Heart right ventricle (tissue), 16 donors: ENCODE results near the gene MFSD6. TPM values are rescaled to one million over a fixed set of nuclear protein-coding genes. Genes with fewer than 3 reads are reported as not detected.

Experiments
- ATAC-seq, 8 donors: fragments of 200-7000 bp; cut with Tn5 transposase; one replicate each; pipeline ENCODE4 v1.9.1; 2020; ENCODE audit warnings: mild to moderate bottlenecking in 8 of 8, moderate library complexity in 8 of 8, moderate number of reproducible peaks in 1 of 8
- DNase-seq, 2 donors: peaks; one replicate each; pipeline ENCODE4 v3.0.0-alpha.2; 2020
- H3K27ac ChIP-seq, 10 donors: fragments of 200-600 bp; sonication (generic) in 2 of 10; one replicate each; pipeline versions ENCODE4 v1.5.0 to v1.8.0; 2020 to 2022; ENCODE audit warnings: mild to moderate bottlenecking in 3 of 10
- H3K27me3 ChIP-seq, 7 donors: fragments of 200-600 bp; one replicate each; pipeline ENCODE4 v1.8.0; 2021 to 2022; ENCODE audit warnings: mild to moderate bottlenecking in 2 of 7
- H3K36me3 ChIP-seq, 9 donors: fragments of 200-600 bp; sonication (generic) in 1 of 9; one replicate each; pipeline versions ENCODE4 v1.5.0 to v1.8.0; 2020 to 2022; ENCODE audit warnings: mild to moderate bottlenecking in 2 of 9
- H3K4me1 ChIP-seq, 9 donors: fragments of 200-600 bp; sonication (generic) in 1 of 9; one replicate each; pipeline versions ENCODE4 v1.5.0 to v1.8.0; 2020 to 2022; ENCODE audit warnings: mild to moderate bottlenecking in 4 of 9
- H3K4me3 ChIP-seq, 10 donors: fragments of 200-600 bp; sonication (generic) in 2 of 10; one replicate each; pipeline versions ENCODE4 v1.5.0 to v1.8.0; 2020 to 2022; ENCODE audit warnings: mild to moderate bottlenecking in 7 of 10, moderate library complexity in 2 of 10
- H3K9me3 ChIP-seq, 11 donors: fragments of 200-600 bp in 10 of 11; sonication (generic) in 2 of 11; one replicate each; pipeline versions ENCODE4 v1.5.0 to v1.8.0; 2013 to 2022; ENCODE audit warnings: mild to moderate bottlenecking in 2 of 11, control low read depth in 1 of 11, moderate library complexity in 1 of 11
- CTCF ChIP-seq, 9 donors: fragments of 200-600 bp; sonication (generic) in 2 of 9; IDR thresholded peaks; one replicate each; pipeline versions ENCODE4 v1.5.0 to v1.8.0; 2021 to 2022; ENCODE audit warnings: antibody characterized with exemption in 9 of 9, mild to moderate bottlenecking in 5 of 9, moderate library complexity in 1 of 9
- WGBS, 2 donors: extraction: QIAGEN DNeasy Blood & Tissue Kit; methylation state at CpG; one replicate each; pipeline ENCODE4 v1.1.7; 2013; ENCODE audit warnings: inconsistent platforms in 1 of 2; 5-methylcytosine and 5-hydroxymethylcytosine counted together
- intact Hi-C, 10 donors: fragments of 100-400 bp; cut with DNase I; formaldehyde crosslinking; loops; one replicate each; pipeline versions ENCODE4 v1.11.1 to v1.14.2; 2022
- polyA plus RNA-seq, 2 donors: library from polyadenylated mRNA; stranded (reverse); fragments of 200-250 nt; gene quantifications; one replicate each; pipeline ENCODE4 v1.2.3, GENCODE V29; 2013
- total RNA-seq, 10 donors: library from RNA; stranded (reverse); fragmentation: NEBNext Ultra II Directional in 3 of 10; extraction: Animal tissue kit (Norgen Biotek cat#: 25700) in 3 of 10; gene quantifications; one replicate each; pipeline versions ENCODE4 v1.2.1 to v1.2.4, GENCODE V29; 2021 to 2023
- donor health status: Arrhythmogenic right ventricular cardiomyopathy.
- donor health status: ischemic (EF 13 %, LVEDD 7.1; RV severe dilation, severe dysfunction).
- donor health status: healthy with polysubstance abuse.
- donor health status: DM: no; HTN: yes; CAD: no.
- donor health status: DM: no; HTN: no; CAD: no.
- donor health status: ischemic (EF 25% LVEDD 6.9; RV normal size, moderate dysfunction).
- donor health status: ischemic (EF 25% LVEDD 5.7; RV mildly dilated, moderate dysfunction).
- donor health status: healthy.
- donor health status: DM: yes; HTN: yes; CAD: no.
- donor health status: Ischemic cardiomyopathy.
- donor health status: ischemic (EF 35%, LVEDD 5.7; RV mildly dilated, moderate dysfunction).
- donor health status: nonischemic (EF 11% LVEDD 7.7; RV severe dilation, severe dysfunction).
- donor health status: DM: yes; HTN: yes; CAD: no.
- donor health status: PGD.
- donor health status: ischemic (EF 29% LVEDD 5.4; RV normal size, mild dysfunction).
- donor health status: nonischemic (EF 23%, LVEDD 6.1; RV moderate dilation, normal function).

The MFSD6 gene
- total and polyA plus RNA-seq, 12 donors, result 9.7 to 26.7 (median 15.9) TPM

GRCh38 chr2:190517468-190517867, 109.3 kb downstream of the MFSD6 start:
- Histone ChIP-seq H3K27ac (no peak overlapping the region), H3K4me1 (peaks cover 0 to 2% (median 0%) of the 10 kb centered on the region in 9 donors), H3K4me3 (no peak overlapping the region), H3K36me3 (peaks cover 0 to 52% (median 7%) of the 10 kb centered on the region in 9 donors), H3K27me3 (no peaks in the 10 kb centered on the region), H3K9me3 (no peaks in the 10 kb centered on the region)
- no peak for TF ChIP-seq CTCF (IDR thresholded peaks at IDR 0.05)
- intact Hi-C loops, result loop anchor here in 4 of 10 donors (10.0 kb wide), 2 partner anchors 133 to 433 kb away; no protein-coding TSS in a partner anchor
- ATAC-seq (no peak), DNase-seq (no peak)
- WGBS, 2 donors, result 94 to 97% methylated on average over 2 of the region's 2 CpGs

GRCh38 chr2:190519975-190520767, 112.0 kb downstream of the MFSD6 start:
- 90 to 100% methylated on average over 1 of the region's 1 CpG for WGBS, 2 donors
- no peaks in the 10 kb centered on the region for H3K4me1 ChIP-seq
- no peak overlapping the region for H3K4me3 ChIP-seq
- H3K27ac ChIP-seq, result no peak overlapping the region
- no peak for DNase-seq
- H3K9me3 ChIP-seq, result no peaks in the 10 kb centered on the region
- no peak for ATAC-seq
- no peaks in the 10 kb centered on the region for H3K27me3 ChIP-seq
- intact Hi-C loops, result loop anchor here in 5 of 10 donors (10.0 kb wide), 3 partner anchors 135 to 435 kb away; no protein-coding TSS in a partner anchor
- no peak for TF ChIP-seq CTCF (IDR thresholded peaks at IDR 0.05)
- H3K36me3 ChIP-seq, result peaks cover 0 to 36% (median 0%) of the 10 kb centered on the region in 9 donors

DNA sequence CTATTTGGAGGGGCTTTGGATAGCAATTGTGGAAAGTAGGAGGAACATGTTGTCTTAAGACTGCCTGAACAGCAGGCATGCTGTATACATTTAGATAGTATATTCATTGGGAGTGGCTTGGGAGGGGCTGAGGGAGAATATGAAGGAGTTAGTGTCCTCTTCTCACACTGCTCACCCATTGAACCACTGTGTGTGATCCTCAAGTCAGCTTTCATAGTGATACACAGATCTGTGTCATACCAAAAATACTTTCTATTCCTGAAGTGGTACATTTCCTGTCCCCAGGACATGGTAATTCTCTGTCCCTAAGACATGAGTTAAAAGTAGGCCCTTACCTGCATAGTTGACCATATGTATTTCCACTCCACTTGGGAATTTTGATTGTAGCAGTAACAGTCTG, 116.8 kb downstream of the MFSD6 start:
- intact Hi-C loops, result loop anchor here in 2 of 10 donors (10.0 kb wide), 2 partner anchors 130 to 440 kb away; no protein-coding TSS in a partner anchor
- Histone ChIP-seq H3K4me1 (peaks cover 0 to 26% (median 4%) of the 10 kb centered on the region in 9 donors), H3K9me3 (no peaks in the 10 kb centered on the region), H3K36me3 (peaks cover 0 to 8% (median 0%) of the 10 kb centered on the region in 9 donors), H3K27ac (no peak overlapping the region), H3K4me3 (no peak overlapping the region), H3K27me3 (no peaks in the 10 kb centered on the region)
- ATAC-seq (no peak), DNase-seq (no peak)
- TF ChIP-seq CTCF (IDR thresholded peaks at IDR 0.05), result no peak

DNA sequence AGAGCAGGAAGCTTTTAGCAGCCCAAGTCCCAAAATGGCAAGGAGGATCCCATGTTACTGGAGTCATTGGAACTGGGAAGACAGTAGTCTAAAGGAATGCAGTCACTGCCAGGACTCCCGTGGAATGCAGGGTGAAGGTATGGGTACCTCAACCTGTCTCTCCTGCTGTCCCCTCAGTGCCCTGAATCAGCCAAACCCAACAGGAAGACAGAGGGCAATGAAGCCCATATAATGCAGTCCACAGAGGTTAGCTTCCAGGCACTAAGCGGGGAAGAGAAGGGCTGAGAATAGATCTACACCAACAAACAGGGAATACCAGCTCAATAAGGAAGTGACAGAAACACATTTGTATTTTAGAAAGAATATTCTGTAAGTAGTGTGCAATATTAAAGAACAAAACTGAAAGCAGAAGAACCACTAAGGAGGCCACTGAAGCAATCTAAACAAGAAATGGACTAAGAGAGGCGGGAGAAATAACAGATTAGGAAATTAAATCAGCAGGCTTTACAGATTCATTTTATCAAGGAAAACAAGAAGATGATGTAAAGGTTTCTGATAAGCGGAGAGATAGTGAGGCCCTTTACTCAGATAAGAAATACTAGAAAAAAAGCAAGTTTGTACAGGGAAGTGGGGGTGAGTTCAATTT, 118.1 kb downstream of the MFSD6 start:
- Histone ChIP-seq H3K27me3 (no peaks in the 10 kb centered on the region), H3K36me3 (peaks cover 0 to 8% (median 0%) of the 10 kb centered on the region in 9 donors), H3K4me3 (no peak overlapping the region), H3K9me3 (no peaks in the 10 kb centered on the region), H3K27ac (peak overlapping the region in 1 of 10 donors; percentile 22), H3K4me1 (peaks cover 0 to 39% (median 17%) of the 10 kb centered on the region in 9 donors)
- WGBS, 2 donors, result 84 to 94% methylated on average over 4 of the region's 4 CpGs
- DNase-seq, result no peak
- ATAC-seq, result no peak
- intact Hi-C loops, result loop anchor here in 2 of 10 donors (10.0 kb wide), 2 partner anchors 129 to 441 kb away; no protein-coding TSS in a partner anchor
- TF ChIP-seq CTCF (IDR thresholded peaks at IDR 0.05), result no peak
